Activated naive CD8-positive, alpha-beta T cell treated with anti-CD3 and anti-CD28 coated beads, Interleukin-2, amount 10 ng/mL, durations not matched to agents 7 days and 5 days (primary cell): Measurements from ENCODE around the gene MOV10. TPM values are rescaled to one million over a fixed set of nuclear protein-coding genes. Genes with fewer than 3 reads are reported as not detected.

Experiments used
- ATAC-seq: fragments of 150-1000 bp; cut with Tn5 transposase; one replicate; pipeline ENCODE4 v1.10.0; 2021; ENCODE audit warnings: low read depth, moderate library complexity
- POLR2A ChIA-PET: fragments of 350-600 bp; sonication (Branson Sonifier 250); formaldehyde crosslinking; loops from one replicate; lab custom pipeline; 2021; ENCODE audit warnings: antibody characterized with exemption; lab: Charles Lee
- DNase-seq: peaks from one replicate; pipeline ENCODE4 v3.0.0; 2021
- H3K27ac Mint-ChIP-seq: one replicate; pipeline ENCODE4 v1.8.0; 2022; ENCODE audit warnings: mild to moderate bottlenecking, mixed read lengths
- H3K27me3 Mint-ChIP-seq: one replicate; pipeline ENCODE4 v1.8.0; 2022; ENCODE audit warnings: mild to moderate bottlenecking, moderate library complexity, mixed read lengths
- H3K36me3 Mint-ChIP-seq: one replicate; pipeline ENCODE4 v1.8.0; 2021; ENCODE audit warnings: mild to moderate bottlenecking, mixed read lengths
- H3K4me1 Mint-ChIP-seq: one replicate; pipeline ENCODE4 v1.8.0; 2021; ENCODE audit warnings: mixed read lengths
- H3K4me3 Mint-ChIP-seq: one replicate; pipeline ENCODE4 v1.8.0; 2022; ENCODE audit warnings: mild to moderate bottlenecking, moderate library complexity, mixed read lengths
- H3K9me3 Mint-ChIP-seq: one replicate; pipeline ENCODE4 v1.8.0; 2021; ENCODE audit warnings: mixed read lengths
- total RNA-seq, 2 experiments: library from RNA; stranded (reverse); gene quantifications; one replicate each; pipeline ENCODE4 v1.2.3, GENCODE V29; 2021

The MOV10 gene
- total RNA-seq, 2 experiments from 2014 or later = 124 to 130 TPM

- no peak overlapping the region for H3K27ac Mint-ChIP-seq
- ATAC-seq (no peak), DNase-seq (no peak)
- POLR2A ChIA-PET = interaction anchor here (3.0 kb wide), 1 partner anchor 9 kb away, joined by 8 read pairs; no protein-coding TSS in a partner anchor
- H3K36me3 Mint-ChIP-seq = peaks cover 5% of the 10 kb centered on the region
- H3K9me3 Mint-ChIP-seq = no peaks in the 10 kb centered on the region
- H3K4me1 Mint-ChIP-seq = peaks cover 5% of the 10 kb centered on the region
- no peaks in the 10 kb centered on the region for H3K27me3 Mint-ChIP-seq
- H3K4me3 Mint-ChIP-seq = no peak overlapping the region
Observed at GRCh38 chr1:112695276-112695675, 20.8 kb downstream of the MOV10 start.

- peaks cover 4% of the 10 kb centered on the region for H3K36me3 Mint-ChIP-seq
- H3K27ac Mint-ChIP-seq = no peak overlapping the region
- H3K27me3 Mint-ChIP-seq = no peaks in the 10 kb centered on the region
- peaks cover 15% of the 10 kb centered on the region for H3K4me1 Mint-ChIP-seq
- H3K4me3 Mint-ChIP-seq = no peak overlapping the region
- DNase-seq = no peak
- POLR2A ChIA-PET = no interaction called here
- H3K9me3 Mint-ChIP-seq = no peaks in the 10 kb centered on the region
- ATAC-seq = no peak
Observed at GRCh38 chr1:112696578-112697314, 22.3 kb downstream of the MOV10 start.

GRCh38 chr1:112697781-112698201 lies 23.3 kb downstream of the MOV10 start:
- H3K27ac Mint-ChIP-seq = no peak overlapping the region
- no peak overlapping the region for H3K4me3 Mint-ChIP-seq
- POLR2A ChIA-PET = no interaction called here
- H3K4me1 Mint-ChIP-seq = peaks cover 25% of the 10 kb centered on the region
- DNase-seq = no peak
- H3K9me3 Mint-ChIP-seq = no peaks in the 10 kb centered on the region
- no peaks in the 10 kb centered on the region for H3K27me3 Mint-ChIP-seq
- ATAC-seq = no peak
- peaks cover 8% of the 10 kb centered on the region for H3K36me3 Mint-ChIP-seq

- POLR2A ChIA-PET = interaction anchor here (1.6 to 1.8 kb wide), 2 partner anchors 16 to 80 kb away, joined by 3 to 5 read pairs; partner anchors contain the start of genes CAPZA1, PPM1J and ST7L
- no peak overlapping the region for H3K4me3 Mint-ChIP-seq
- ATAC-seq (no peak), DNase-seq (no peak)
- peaks cover 27% of the 10 kb centered on the region for H3K4me1 Mint-ChIP-seq
- no peaks in the 10 kb centered on the region for H3K9me3 Mint-ChIP-seq
- peak overlapping the region; percentile 16 for H3K27ac Mint-ChIP-seq
- H3K27me3 Mint-ChIP-seq = no peaks in the 10 kb centered on the region
- H3K36me3 Mint-ChIP-seq = peaks cover 8% of the 10 kb centered on the region
Observed at GRCh38 chr1:112698366-112699310, 24.2 kb downstream of the MOV10 start.

GRCh38 chr1:112699425-112700144 lies 25.1 kb downstream of the MOV10 start:
- Mint-ChIP-seq H3K4me1 (peaks cover 35% of the 10 kb centered on the region), H3K36me3 (peaks cover 8% of the 10 kb centered on the region), H3K27ac (peak overlapping the region; percentile 87), H3K4me3 (no peak overlapping the region), H3K27me3 (no peaks in the 10 kb centered on the region), H3K9me3 (no peaks in the 10 kb centered on the region)
- POLR2A ChIA-PET = interaction anchor here (1.4 to 1.8 kb wide), 3 partner anchors 15 to 81 kb away, joined by 3 to 5 read pairs (median 5); partner anchors contain the start of genes CAPZA1, MOV10, PPM1J and ST7L
- no peak for ATAC-seq
- no peak for DNase-seq

GRCh38 chr1:112700290-112701226 lies 26.1 kb downstream of the MOV10 start:
- Mint-ChIP-seq H3K9me3 (no peaks in the 10 kb centered on the region), H3K4me1 (peaks cover 44% of the 10 kb centered on the region), H3K4me3 (peak overlapping the region; percentile 54), H3K36me3 (peaks cover 8% of the 10 kb centered on the region), H3K27me3 (no peaks in the 10 kb centered on the region), H3K27ac (peak overlapping the region; percentile 87)
- DNase-seq (peak; percentile 79), ATAC-seq (peak; percentile 31)
- POLR2A ChIA-PET = interaction anchor here (0.7 to 1.8 kb wide), 4 partner anchors 14 to 82 kb away, joined by 3 to 5 read pairs (median 4); partner anchors contain the start of genes CAPZA1, MOV10, PPM1J and ST7L

GRCh38 chr1:112701227-112702066 lies 27.0 kb downstream of the MOV10 start:
- Mint-ChIP-seq H3K4me3 (peak overlapping the region; percentile 1), H3K4me1 (peaks cover 48% of the 10 kb centered on the region), H3K27me3 (no peaks in the 10 kb centered on the region), H3K27ac (peak overlapping the region; percentile 87), H3K36me3 (peaks cover 8% of the 10 kb centered on the region), H3K9me3 (no peaks in the 10 kb centered on the region)
- ATAC-seq (no peak), DNase-seq (no peak)
- POLR2A ChIA-PET = interaction anchor here (2.0 to 4.2 kb wide), 3 partner anchors 14 to 83 kb away, joined by 9 to 35 read pairs (median 10); partner anchors contain the start of genes CAPZA1, MOV10, PPM1J and ST7L

- Mint-ChIP-seq H3K4me3 (peak overlapping the region; percentile 1), H3K9me3 (no peaks in the 10 kb centered on the region), H3K36me3 (peaks cover 8% of the 10 kb centered on the region), H3K27ac (peak overlapping the region; percentile 69), H3K4me1 (peaks cover 48% of the 10 kb centered on the region), H3K27me3 (no peaks in the 10 kb centered on the region)
- ATAC-seq = no peak
- POLR2A ChIA-PET = interaction anchor here (2.0 to 4.2 kb wide), 3 partner anchors 13 to 83 kb away, joined by 9 to 35 read pairs (median 10); partner anchors contain the start of genes CAPZA1, MOV10, PPM1J and ST7L
- DNase-seq = no peak
Observed at GRCh38 chr1:112702067-112702395, 27.6 kb downstream of the MOV10 start.

- peak; percentile 26 for DNase-seq
- H3K27ac Mint-ChIP-seq = peak overlapping the region; percentile 69
- peak overlapping the region; percentile 20 for H3K4me3 Mint-ChIP-seq
- peaks cover 4% of the 10 kb centered on the region for H3K27me3 Mint-ChIP-seq
- POLR2A ChIA-PET = interaction anchor here (1.0 to 4.2 kb wide), 4 partner anchors 13 to 84 kb away, joined by 3 to 35 read pairs (median 10); partner anchors contain the start of genes CAPZA1, MOV10, PPM1J and ST7L
- peaks cover 8% of the 10 kb centered on the region for H3K36me3 Mint-ChIP-seq
- no peak for ATAC-seq
- no peaks in the 10 kb centered on the region for H3K9me3 Mint-ChIP-seq
- H3K4me1 Mint-ChIP-seq = peaks cover 50% of the 10 kb centered on the region
Observed at GRCh38 chr1:112702420-112703261, 28.2 kb downstream of the MOV10 start.

GRCh38 chr1:112703706-112704105 lies 29.2 kb downstream of the MOV10 start:
- Mint-ChIP-seq H3K4me1 (peaks cover 51% of the 10 kb centered on the region), H3K9me3 (no peaks in the 10 kb centered on the region), H3K4me3 (peak overlapping the region; percentile 84), H3K27ac (peak overlapping the region; percentile 89), H3K36me3 (peaks cover 8% of the 10 kb centered on the region), H3K27me3 (peaks cover 13% of the 10 kb centered on the region)
- no peak for DNase-seq
- no peak for ATAC-seq
- POLR2A ChIA-PET = interaction anchor here (0.9 to 4.2 kb wide), 6 partner anchors 9 to 202 kb away, joined by 4 to 35 read pairs (median 8); partner anchors contain the start of genes CAPZA1, MOV10, PPM1J and ST7L
